ENCODE data around the gene BGLAP. TPM values are rescaled to one million over a fixed set of nuclear protein-coding genes. Genes with fewer than 3 reads are reported as not detected.

BGLAP gene
- total and polyA plus RNA-seq, 2 donors (not counting 1 experiment from before 2014, with no cell fraction given) = 3.1 to 7.4 TPM

DNA sequence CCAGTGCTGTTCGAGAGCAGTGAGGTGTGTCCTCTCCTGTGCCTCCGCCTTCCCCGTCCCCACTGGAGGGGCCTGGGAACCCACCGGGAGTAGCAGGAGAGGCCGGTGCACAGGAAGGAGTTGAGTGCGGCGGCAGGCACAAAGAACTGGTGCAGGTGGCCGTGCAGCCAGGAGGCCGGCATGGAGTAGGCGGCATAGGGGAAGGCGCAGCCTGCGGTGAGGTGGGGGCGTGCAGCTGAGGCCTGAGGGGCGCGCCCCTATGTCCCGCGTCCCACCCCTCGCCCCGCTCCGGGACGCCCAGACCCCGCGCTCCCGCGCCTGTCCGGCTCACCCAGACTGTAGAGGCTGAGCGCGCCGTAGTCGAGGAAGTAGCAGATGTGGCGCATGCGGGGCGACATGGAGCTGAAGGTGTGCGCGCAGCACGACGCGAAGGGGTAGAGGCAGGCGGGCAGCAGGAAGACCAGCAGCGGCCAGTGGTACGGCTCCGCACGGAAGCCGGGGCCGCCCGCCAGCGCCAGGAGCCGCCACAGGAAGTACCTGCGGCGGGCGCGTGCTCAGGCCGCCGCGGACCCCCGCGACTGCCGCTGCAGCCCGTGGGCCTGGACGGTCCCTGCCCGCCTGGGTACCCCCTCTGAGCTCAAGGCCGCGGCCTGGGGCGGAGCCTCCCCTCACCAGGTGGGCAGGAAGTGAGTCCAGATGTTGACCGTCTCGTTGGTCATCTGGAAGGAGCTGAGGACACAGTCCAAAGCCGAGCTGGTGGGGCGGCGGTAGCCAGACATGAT lies 3.7 kb downstream of the BGLAP start:
- H3K9me3 ChIP-seq (ENCODE audit: control extremely low read depth in 1 of 3, control insufficient read depth in 2 of 3, insufficient read depth in 1 of 3, low read length in 2 of 3) = peaks cover 0 to 3% (median 0%) of the 10 kb centered on the region in 3 donors
- no peaks in the 10 kb centered on the region for H4K20me1 ChIP-seq (ENCODE audit: control insufficient read depth, insufficient read depth, low read length, poor library complexity, severe bottlenecking)
- DNase-seq = peak; percentile 57
- H2AFZ ChIP-seq (ENCODE audit: insufficient read depth, low read depth, low read length, poor library complexity, severe bottlenecking) = peak overlapping the region; percentile 75
- WGBS (ENCODE audit: insufficient coverage) = 3% methylated on average over 67 of the region's 69 CpGs
- peak overlapping the region; percentile 69 for H3K9ac ChIP-seq (ENCODE audit: low read length)
- H3K9me3 Mint-ChIP-seq (ENCODE audit: insufficient read depth) = no peaks in the 10 kb centered on the region
- peaks cover 14 to 15% of the 10 kb centered on the region in 2 donors for H3K4me1 ChIP-seq (ENCODE audit: control insufficient read depth in 2 of 2, insufficient read depth in 2 of 2, low read length in 2 of 2)
- ChIA-PET POLR2A (no interaction called here), CTCF (interaction anchor here (1.5 to 2.1 kb wide), 2 partner anchors 20 to 74 kb away, joined by 5 to 10 read pairs; no protein-coding TSS in a partner anchor)
- H3K27me3 Mint-ChIP-seq = peaks cover 7% of the 10 kb centered on the region
- peak overlapping the region; percentile 93 for H3K4me2 ChIP-seq (replicated peaks; ENCODE audit: low read depth, low read length, poor library complexity, severe bottlenecking)
- no peak for TF ChIP-seq EZH2 (IDR thresholded peaks at IDR 0.05; ENCODE audit: borderline replicate concordance, insufficient read depth, low read depth, low read length, poor library complexity, severe bottlenecking)
- no peak for TF ChIP-seq CTCF (IDR thresholded peaks at IDR 0.05)
- peak; percentile 64 for ATAC-seq (ENCODE audit: low read depth)
- H3K4me3 Mint-ChIP-seq = peak overlapping the region; percentile 89
- no peaks in the 10 kb centered on the region for H3K79me2 ChIP-seq (ENCODE audit: control insufficient read depth, insufficient read depth, low read length)
- peaks cover 0 to 8% of the 10 kb centered on the region in 2 experiments for H3K36me3 ChIP-seq (replicated peaks in 1 of 2; ENCODE audit: control extremely low read depth in 1 of 2, control insufficient read depth in 1 of 2, extremely low read depth in 1 of 2, insufficient read depth in 2 of 2, low read length in 1 of 2)
- peak overlapping the region in 4 of 5 experiments; percentile 26 to 60 (median 47) for H3K4me3 ChIP-seq (ENCODE audit: control extremely low read depth in 1 of 5, extremely low read depth in 1 of 5, insufficient read depth in 1 of 5, low read depth in 2 of 5, low read length in 4 of 5)
- intact Hi-C loops (cut with micrococcal nuclease) = no loop called here
- H3K4me1 Mint-ChIP-seq = peaks cover 18% of the 10 kb centered on the region
- H3K27ac Mint-ChIP-seq = peak overlapping the region; percentile 59
- no peak overlapping the region for H3K27ac ChIP-seq (ENCODE audit: low read length in 2 of 2)
- peaks cover 0 to 12% (median 0%) of the 10 kb centered on the region in 4 experiments for H3K27me3 ChIP-seq (replicated peaks in 1 of 4; ENCODE audit: control extremely low read depth in 1 of 4, control insufficient read depth in 3 of 4, insufficient read depth in 4 of 4, low read length in 3 of 4)

Measured in B cell (primary cell).